K562 (cell line): ENCODE measurements around the gene SH3BP5. TPM values are rescaled to one million over a fixed set of nuclear protein-coding genes. Genes with fewer than 3 reads are reported as not detected.

Experiments used
- CBFA2T3 ChIP-seq: fragments of 450-650 bp; IDR thresholded peaks from 2 replicates; pipeline ENCODE4 v1.6.1; 2017
- CBX5 ChIP-seq: IDR thresholded peaks from 2 replicates; pipeline ENCODE4 v1.6.1; 2014; ENCODE audit warnings: low read depth, borderline replicate concordance
- FOXK2 ChIP-seq, 2 experiments: fragments of 450-650 bp; IDR thresholded peaks in 1 of 2; conservative IDR thresholded peaks in 1 of 2; 2 replicates each; pipeline ENCODE4 v1.6.1; 2016; ENCODE audit warnings: low read depth in 2 of 2, mild to moderate bottlenecking in 1 of 2
- HOXB6 ChIP-seq: fragments of 250-450 bp; sonication (Bioruptor Pico); IDR thresholded peaks from 2 replicates; pipeline ENCODE4 v1.5.1; 2022; ENCODE audit warnings: mild to moderate bottlenecking, borderline replicate concordance
- KLF10 ChIP-seq: fragments of 250-450 bp; sonication (Bioruptor Pico); IDR thresholded peaks from 2 replicates; pipeline ENCODE4 v1.6.1; 2021; ENCODE audit warnings: matching md5 sums
- PCBP1 ChIP-seq: fragments of 200-400 bp; formaldehyde crosslinking; IDR thresholded peaks from 2 replicates; pipeline ENCODE4 v1.6.1; 2018; ENCODE audit warnings: mild to moderate bottlenecking, low read depth, low read length; ENCODE audit not compliant: poor library complexity, severe bottlenecking
- SMARCE1 ChIP-seq: fragments of 450-650 bp; IDR thresholded peaks from 2 replicates; pipeline ENCODE4 v1.7.1; 2016; ENCODE audit warnings: mild to moderate bottlenecking
- TSC22D4 ChIP-seq: fragments of 450-650 bp; IDR thresholded peaks from 2 replicates; pipeline ENCODE4 v1.6.1; 2016; ENCODE audit warnings: missing genetic modification characterization, missing biosample characterization, control low read depth
- ZBTB9 ChIP-seq: fragments of 450-650 bp; formaldehyde crosslinking; IDR thresholded peaks from 2 replicates; pipeline ENCODE4 v1.4.0; 2020; ENCODE audit warnings: mild to moderate bottlenecking, moderate library complexity
- ZNF274 ChIP-seq: IDR thresholded peaks from 2 replicates; pipeline ENCODE4 v1.6.1; 2011; ENCODE audit warnings: low read depth, mild to moderate bottlenecking, low read length, moderate library complexity, borderline replicate concordance
- ZNF318 ChIP-seq, 2 experiments: fragments of 450-650 bp; IDR thresholded peaks; 2 replicates each; pipeline ENCODE4 v1.6.1; 2016; ENCODE audit warnings: mild to moderate bottlenecking in 2 of 2, borderline replicate concordance in 1 of 2, low read depth in 1 of 2, moderate library complexity in 1 of 2
- ZNF79 ChIP-seq: fragments of 250-450 bp; sonication (Bioruptor Pico); IDR thresholded peaks from 2 replicates; pipeline ENCODE4 v1.4.0; 2020; ENCODE audit warnings: low read depth, mild to moderate bottlenecking, moderate library complexity
- polyA plus RNA-seq, 8 experiments: library from polyadenylated mRNA; depleted of rRNA in 4 of 8; stranded (reverse) in 5 of 8; unstranded in 3 of 8; fragments of >200 nt; fragmentation: Nextera tagmentation in 2 of 8; fragmentation: Illumina TruSeq in 1 of 8; extraction: Ambion mirVana in 2 of 8; extraction: Trizol in 1 of 8; gene quantifications; 2 replicates each; pipeline versions ENCODE4 v1.2.1 to v1.2.3, GENCODE V29; 2011 to 2014; ENCODE audit warnings: inconsistent platforms in 1 of 8, missing spikeins in 1 of 8
- total RNA-seq, 7 experiments: library from RNA; depleted of rRNA in 6 of 7; stranded (reverse); fragments of >200 nt in 6 of 7; fragmentation: Illumina TruSeq in 2 of 7; extraction: Trizol in 2 of 7; gene quantifications; 2 replicates each; pipeline versions ENCODE4 v1.2.1 to v1.2.3, GENCODE V29; 2011 to 2021; ENCODE audit warnings: low replicate concordance in 1 of 7
- TF ChIP-seq, protein P1 (sequence below): fragments of 450-650 bp; formaldehyde crosslinking; IDR thresholded peaks from 2 replicates; pipeline ENCODE4 v1.4.0; 2020; ENCODE audit warnings: mild to moderate bottlenecking, moderate library complexity
- TF ChIP-seq, protein P2 (sequence below): fragments of 200-800 bp; sonication (Bioruptor generic); IDR thresholded peaks from 2 replicates; pipeline ENCODE4 v1.6.1; 2017; ENCODE audit warnings: missing genetic modification characterization, missing compliant biosample characterization

SH3BP5 gene
- total and polyA plus RNA-seq, 9 of the 15 experiments (the other 6 are each of a cell fraction or from before 2014, with no cell fraction given): 2.9 to 29.0 (median 14.9) TPM

- TF ChIP-seq, protein P1, sequence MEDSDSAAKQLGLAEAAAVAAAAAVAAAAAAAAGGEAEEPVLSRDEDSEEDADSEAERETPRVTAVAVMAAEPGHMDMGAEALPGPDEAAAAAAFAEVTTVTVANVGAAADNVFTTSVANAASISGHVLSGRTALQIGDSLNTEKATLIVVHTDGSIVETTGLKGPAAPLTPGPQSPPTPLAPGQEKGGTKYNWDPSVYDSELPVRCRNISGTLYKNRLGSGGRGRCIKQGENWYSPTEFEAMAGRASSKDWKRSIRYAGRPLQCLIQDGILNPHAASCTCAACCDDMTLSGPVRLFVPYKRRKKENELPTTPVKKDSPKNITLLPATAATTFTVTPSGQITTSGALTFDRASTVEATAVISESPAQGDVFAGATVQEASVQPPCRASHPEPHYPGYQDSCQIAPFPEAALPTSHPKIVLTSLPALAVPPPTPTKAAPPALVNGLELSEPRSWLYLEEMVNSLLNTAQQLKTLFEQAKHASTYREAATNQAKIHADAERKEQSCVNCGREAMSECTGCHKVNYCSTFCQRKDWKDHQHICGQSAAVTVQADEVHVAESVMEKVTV (CRISPR knock-in tag): no peak
- TF ChIP-seq ZNF318 (IDR thresholded peaks at IDR 0.05; ENCODE audit: borderline replicate concordance in 1 of 2, low read depth in 1 of 2) (no peak), FOXK2 (conservative IDR thresholded peaks at IDR 0.05 in 1 of 2, IDR thresholded peaks at IDR 0.05 in 1 of 2; ENCODE audit: low read depth in 2 of 2) (peak; percentile 26 to 44; a peak in 2 of 4 replicates), ZNF274 (no peak), PCBP1 (no peak), HOXB6 (CRISPR knock-in tag) (no peak), ZNF79 (CRISPR knock-in tag) (no peak), SMARCE1 (peak; percentile 95), TSC22D4 (tag) (no peak), CBX5 (no peak), CBFA2T3 (peak; percentile 56), KLF10 (CRISPR knock-in tag) (no peak), ZBTB9 (CRISPR knock-in tag) (no peak)
- TF ChIP-seq, protein P2, sequence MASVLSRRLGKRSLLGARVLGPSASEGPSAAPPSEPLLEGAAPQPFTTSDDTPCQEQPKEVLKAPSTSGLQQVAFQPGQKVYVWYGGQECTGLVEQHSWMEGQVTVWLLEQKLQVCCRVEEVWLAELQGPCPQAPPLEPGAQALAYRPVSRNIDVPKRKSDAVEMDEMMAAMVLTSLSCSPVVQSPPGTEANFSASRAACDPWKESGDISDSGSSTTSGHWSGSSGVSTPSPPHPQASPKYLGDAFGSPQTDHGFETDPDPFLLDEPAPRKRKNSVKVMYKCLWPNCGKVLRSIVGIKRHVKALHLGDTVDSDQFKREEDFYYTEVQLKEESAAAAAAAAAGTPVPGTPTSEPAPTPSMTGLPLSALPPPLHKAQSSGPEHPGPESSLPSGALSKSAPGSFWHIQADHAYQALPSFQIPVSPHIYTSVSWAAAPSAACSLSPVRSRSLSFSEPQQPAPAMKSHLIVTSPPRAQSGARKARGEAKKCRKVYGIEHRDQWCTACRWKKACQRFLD (CRISPR knock-in tag): no peak
Measured at GRCh38 chr3:15339786-15340215, 7.4 kb upstream of the SH3BP5 start (continued).
